Measurements from ENCODE around the gene IGFBP5. TPM values are rescaled to one million over a fixed set of nuclear protein-coding genes. Genes with fewer than 3 reads are reported as not detected.
A peak's percentile ranks its signal among the peaks of the same experiment; 100 is the strongest.

IGFBP5 gene
- total and polyA plus RNA-seq, 4 donors = 2.3 to 43.4 (median 14.4) TPM

- Histone ChIP-seq H3K9ac (ENCODE audit: low read depth in 1 of 2, low read length in 2 of 2) (no peak overlapping the region), H3K27me3 (ENCODE audit: control insufficient read depth in 4 of 4, insufficient read depth in 4 of 4, low read length in 3 of 4) (no peaks in the 10 kb centered on the region), H3K4me1 (ENCODE audit: control insufficient read depth in 4 of 4, insufficient read depth in 4 of 4, low read length in 3 of 4) (peaks cover 0 to 18% (median 12%) of the 10 kb centered on the region in 4 donors), H3K27ac (ENCODE audit: low read depth in 1 of 2, low read length in 2 of 2) (no peak overlapping the region), H3K9me3 (ENCODE audit: control insufficient read depth in 4 of 4, low read length in 3 of 4) (no peaks in the 10 kb centered on the region), H3K4me3 (ENCODE audit: low read depth in 1 of 3, low read length in 3 of 3) (no peak overlapping the region), H3K36me3 (ENCODE audit: control insufficient read depth in 4 of 4, insufficient read depth in 3 of 4, low read depth in 1 of 4, low read length in 3 of 4) (peaks cover 0 to 8% (median 3%) of the 10 kb centered on the region in 4 donors)
- peak; percentile 22 to 48 for TF ChIP-seq HNF4A (conservative IDR thresholded peaks at IDR 0.05)
- peak in 1 of 2 donors; percentile 70 for TF ChIP-seq RAD21 (IDR thresholded peaks at IDR 0.05)
- TF ChIP-seq, protein P1, sequence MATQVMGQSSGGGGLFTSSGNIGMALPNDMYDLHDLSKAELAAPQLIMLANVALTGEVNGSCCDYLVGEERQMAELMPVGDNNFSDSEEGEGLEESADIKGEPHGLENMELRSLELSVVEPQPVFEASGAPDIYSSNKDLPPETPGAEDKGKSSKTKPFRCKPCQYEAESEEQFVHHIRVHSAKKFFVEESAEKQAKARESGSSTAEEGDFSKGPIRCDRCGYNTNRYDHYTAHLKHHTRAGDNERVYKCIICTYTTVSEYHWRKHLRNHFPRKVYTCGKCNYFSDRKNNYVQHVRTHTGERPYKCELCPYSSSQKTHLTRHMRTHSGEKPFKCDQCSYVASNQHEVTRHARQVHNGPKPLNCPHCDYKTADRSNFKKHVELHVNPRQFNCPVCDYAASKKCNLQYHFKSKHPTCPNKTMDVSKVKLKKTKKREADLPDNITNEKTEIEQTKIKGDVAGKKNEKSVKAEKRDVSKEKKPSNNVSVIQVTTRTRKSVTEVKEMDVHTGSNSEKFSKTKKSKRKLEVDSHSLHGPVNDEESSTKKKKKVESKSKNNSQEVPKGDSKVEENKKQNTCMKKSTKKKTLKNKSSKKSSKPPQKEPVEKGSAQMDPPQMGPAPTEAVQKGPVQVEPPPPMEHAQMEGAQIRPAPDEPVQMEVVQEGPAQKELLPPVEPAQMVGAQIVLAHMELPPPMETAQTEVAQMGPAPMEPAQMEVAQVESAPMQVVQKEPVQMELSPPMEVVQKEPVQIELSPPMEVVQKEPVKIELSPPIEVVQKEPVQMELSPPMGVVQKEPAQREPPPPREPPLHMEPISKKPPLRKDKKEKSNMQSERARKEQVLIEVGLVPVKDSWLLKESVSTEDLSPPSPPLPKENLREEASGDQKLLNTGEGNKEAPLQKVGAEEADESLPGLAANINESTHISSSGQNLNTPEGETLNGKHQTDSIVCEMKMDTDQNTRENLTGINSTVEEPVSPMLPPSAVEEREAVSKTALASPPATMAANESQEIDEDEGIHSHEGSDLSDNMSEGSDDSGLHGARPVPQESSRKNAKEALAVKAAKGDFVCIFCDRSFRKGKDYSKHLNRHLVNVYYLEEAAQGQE (IDR thresholded peaks at IDR 0.05) = peak; percentile 15
- TF ChIP-seq SP1 (IDR thresholded peaks at IDR 0.05) = peak; percentile 49
- TF ChIP-seq RXRA (IDR thresholded peaks at IDR 0.05) = peak; percentile 43 to 58
- no peak for TF ChIP-seq TAF1 (conservative IDR thresholded peaks at IDR 0.05)
- TF ChIP-seq JUND (IDR thresholded peaks at IDR 0.05) = peak; percentile 21 to 29
- no peak for TF ChIP-seq FOXA2 (IDR thresholded peaks at IDR 0.05)
- DNase-seq (ENCODE audit: low spot score) = peak; percentile 63
- WGBS = 33% methylated on average over 12 of the region's 12 CpGs
These were observed 29.6 kb downstream of the IGFBP5 start for GRCh38 chr2:216665717-216666116.

DNA sequence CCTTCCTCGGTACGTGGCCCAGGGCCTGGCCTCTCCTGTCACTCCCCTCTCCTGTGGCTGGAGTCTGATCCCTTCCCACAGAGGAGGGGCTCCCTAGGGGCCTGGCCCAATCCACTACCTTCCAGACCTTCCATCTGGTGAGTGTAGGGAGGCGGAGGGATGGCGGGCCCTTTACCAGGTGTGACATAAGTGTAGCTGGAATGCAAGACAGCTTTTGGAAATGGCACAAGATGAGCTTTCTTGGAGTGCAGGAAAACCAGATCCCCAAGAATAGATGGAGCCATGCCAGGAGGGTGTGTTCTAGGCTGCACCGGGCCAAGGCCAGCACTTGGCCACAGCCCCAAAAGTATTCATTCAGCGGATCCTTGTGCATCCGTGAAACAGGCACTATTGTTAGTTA lies 30.1 kb downstream of the IGFBP5 start:
- no peaks in the 10 kb centered on the region for H3K27me3 ChIP-seq (ENCODE audit: control insufficient read depth in 4 of 4, insufficient read depth in 4 of 4, low read length in 3 of 4)
- WGBS = 61% methylated on average over 7 of the region's 7 CpGs
- TF ChIP-seq HNF4G (IDR thresholded peaks at IDR 0.05) (no peak), NR2F2 (IDR thresholded peaks at IDR 0.05) (no peak), GABPA (IDR thresholded peaks at IDR 0.05 in 1 of 2, conservative IDR thresholded peaks at IDR 0.05 in 1 of 2) (no peak), ATF3 (IDR thresholded peaks at IDR 0.05) (no peak), RAD21 (IDR thresholded peaks at IDR 0.05) (no peak), TAF1 (conservative IDR thresholded peaks at IDR 0.05) (no peak), SP1 (IDR thresholded peaks at IDR 0.05) (no peak)
- no peaks in the 10 kb centered on the region for H3K9me3 ChIP-seq (ENCODE audit: control insufficient read depth in 4 of 4, low read length in 3 of 4)
- no peak overlapping the region for H3K4me3 ChIP-seq (ENCODE audit: low read depth in 1 of 3, low read length in 3 of 3)
- peak overlapping the region in 1 of 2 donors; percentile 25 for H3K27ac ChIP-seq (ENCODE audit: low read depth in 1 of 2, low read length in 2 of 2)
- peaks cover 0 to 18% (median 12%) of the 10 kb centered on the region in 4 donors for H3K4me1 ChIP-seq (ENCODE audit: control insufficient read depth in 4 of 4, insufficient read depth in 4 of 4, low read length in 3 of 4)
- no peak for DNase-seq (ENCODE audit: low spot score)
- H3K36me3 ChIP-seq (ENCODE audit: control insufficient read depth in 4 of 4, insufficient read depth in 3 of 4, low read depth in 1 of 4, low read length in 3 of 4) = peaks cover 0 to 8% (median 5%) of the 10 kb centered on the region in 4 donors
- H3K9ac ChIP-seq (ENCODE audit: low read depth in 1 of 2, low read length in 2 of 2) = no peak overlapping the region

DNA sequence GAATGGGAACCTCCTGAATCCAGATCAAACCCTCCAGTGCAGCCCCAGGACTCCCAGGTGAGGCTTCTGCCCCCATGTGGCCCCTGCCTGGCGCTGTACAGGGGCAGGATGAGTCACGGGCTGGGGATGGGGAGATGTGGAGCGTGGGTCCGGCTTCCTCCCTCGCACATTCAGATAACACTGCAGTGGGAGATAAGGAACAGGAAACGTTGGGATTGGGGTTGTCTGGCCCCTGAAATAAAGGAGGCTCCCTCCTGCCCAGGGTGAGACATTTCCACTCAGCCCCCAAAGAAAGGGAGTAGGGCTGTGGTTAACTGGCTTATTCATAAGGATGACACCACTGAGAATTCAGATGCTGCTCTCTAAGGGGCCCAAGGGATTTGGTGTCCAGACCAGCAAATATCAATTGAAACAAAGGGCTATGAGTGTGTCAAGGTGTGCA lies 30.7 kb downstream of the IGFBP5 start:
- H3K27me3 ChIP-seq (ENCODE audit: control insufficient read depth in 4 of 4, insufficient read depth in 4 of 4, low read length in 3 of 4) = no peaks in the 10 kb centered on the region
- H3K27ac ChIP-seq (ENCODE audit: low read depth in 1 of 2, low read length in 2 of 2) = peak overlapping the region in 1 of 2 donors; percentile 25
- no peak overlapping the region for H3K9ac ChIP-seq (ENCODE audit: low read depth in 1 of 2, low read length in 2 of 2)
- 75% methylated on average over 6 of the region's 6 CpGs for WGBS
- peaks cover 0 to 8% (median 5%) of the 10 kb centered on the region in 4 donors for H3K36me3 ChIP-seq (ENCODE audit: control insufficient read depth in 4 of 4, insufficient read depth in 3 of 4, low read depth in 1 of 4, low read length in 3 of 4)
- H3K9me3 ChIP-seq (ENCODE audit: control insufficient read depth in 4 of 4, low read length in 3 of 4) = no peaks in the 10 kb centered on the region
- no peak overlapping the region for H3K4me3 ChIP-seq (ENCODE audit: low read depth in 1 of 3, low read length in 3 of 3)
- no peak for DNase-seq (ENCODE audit: low spot score)
- H3K4me1 ChIP-seq (ENCODE audit: control insufficient read depth in 4 of 4, insufficient read depth in 4 of 4, low read length in 3 of 4) = peaks cover 0 to 18% (median 12%) of the 10 kb centered on the region in 4 donors
- peak; percentile 11 to 27 for TF ChIP-seq RAD21 (IDR thresholded peaks at IDR 0.05)
- TF ChIP-seq, protein P2, sequence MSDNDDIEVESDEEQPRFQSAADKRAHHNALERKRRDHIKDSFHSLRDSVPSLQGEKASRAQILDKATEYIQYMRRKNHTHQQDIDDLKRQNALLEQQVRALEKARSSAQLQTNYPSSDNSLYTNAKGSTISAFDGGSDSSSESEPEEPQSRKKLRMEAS (IDR thresholded peaks at IDR 0.05) = no peak
